PC-9 (cell line): Measurements from ENCODE around the gene FNDC10.

Experiments
- EZH2 ChIP-seq: fragments of 200-600 bp; sonication (generic); IDR thresholded peaks from 2 replicates; pipeline ENCODE4 v1.8.0; 2017; ENCODE audit warnings: antibody characterized with exemption, low read depth
- TF ChIP-seq, protein P1 (sequence below): fragments of 200-600 bp; sonication (generic); conservative IDR thresholded peaks from 2 replicates; pipeline ENCODE4 v1.6.1; 2017; ENCODE audit warnings: mixed run types, antibody characterized with exemption, mild to moderate bottlenecking, moderate library complexity

DNA sequence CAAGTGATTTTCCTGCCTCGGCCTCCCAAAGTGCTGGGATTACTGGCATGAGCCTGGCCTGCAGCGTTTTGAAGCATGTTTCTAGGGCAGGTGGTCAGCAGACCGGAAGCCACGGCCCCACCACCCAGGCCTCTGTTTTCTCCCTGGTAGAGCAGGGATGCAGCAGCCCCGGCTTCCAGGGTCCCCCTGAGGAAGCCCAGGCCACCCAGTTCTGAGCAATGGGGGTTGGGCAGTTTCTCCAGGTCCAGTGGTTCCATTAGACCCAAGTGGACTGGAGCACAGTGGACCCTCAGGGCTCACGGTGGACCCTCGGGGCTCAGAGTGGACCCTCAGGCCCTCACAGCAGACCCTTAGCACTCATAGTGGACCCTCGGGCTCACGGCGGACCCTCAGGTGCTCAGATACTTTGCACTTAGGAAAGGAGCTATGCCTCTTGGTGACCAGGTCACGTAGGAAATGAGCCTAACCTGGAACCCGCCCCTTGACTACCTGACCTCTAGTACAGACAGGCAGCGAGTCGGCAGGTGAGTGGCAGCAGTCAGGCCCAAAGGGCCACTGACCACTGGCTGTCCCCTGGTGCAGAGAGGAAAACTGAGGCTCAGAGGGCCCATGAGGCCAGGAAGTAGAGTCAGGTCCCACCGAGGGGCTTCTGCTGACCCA lies 4.6 kb upstream of the FNDC10 start:
- TF ChIP-seq, protein P1, sequence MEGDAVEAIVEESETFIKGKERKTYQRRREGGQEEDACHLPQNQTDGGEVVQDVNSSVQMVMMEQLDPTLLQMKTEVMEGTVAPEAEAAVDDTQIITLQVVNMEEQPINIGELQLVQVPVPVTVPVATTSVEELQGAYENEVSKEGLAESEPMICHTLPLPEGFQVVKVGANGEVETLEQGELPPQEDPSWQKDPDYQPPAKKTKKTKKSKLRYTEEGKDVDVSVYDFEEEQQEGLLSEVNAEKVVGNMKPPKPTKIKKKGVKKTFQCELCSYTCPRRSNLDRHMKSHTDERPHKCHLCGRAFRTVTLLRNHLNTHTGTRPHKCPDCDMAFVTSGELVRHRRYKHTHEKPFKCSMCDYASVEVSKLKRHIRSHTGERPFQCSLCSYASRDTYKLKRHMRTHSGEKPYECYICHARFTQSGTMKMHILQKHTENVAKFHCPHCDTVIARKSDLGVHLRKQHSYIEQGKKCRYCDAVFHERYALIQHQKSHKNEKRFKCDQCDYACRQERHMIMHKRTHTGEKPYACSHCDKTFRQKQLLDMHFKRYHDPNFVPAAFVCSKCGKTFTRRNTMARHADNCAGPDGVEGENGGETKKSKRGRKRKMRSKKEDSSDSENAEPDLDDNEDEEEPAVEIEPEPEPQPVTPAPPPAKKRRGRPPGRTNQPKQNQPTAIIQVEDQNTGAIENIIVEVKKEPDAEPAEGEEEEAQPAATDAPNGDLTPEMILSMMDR = no peak
- TF ChIP-seq EZH2 = no peak
